Esophagus squamous epithelium (tissue), 4 donors: ENCODE results near the gene KIF1A.
"Not testable (repeated sequence)": the region's sequence is repeated elsewhere in the genome, so short reads cannot be mapped to it uniquely, and the experiment has no call there.

Experiments
- POLR2A ChIP-seq, 4 donors: fragments of 450-650 bp; IDR thresholded peaks; one replicate each; pipeline ENCODE4 v1.6.1; 2017; ENCODE audit warnings: antibody characterized with exemption in 4 of 4, mild to moderate bottlenecking in 4 of 4, moderate library complexity in 3 of 4
- TF ChIP-seq, protein P1 (sequence below), 6 experiments: fragments of 450-650 bp in 4 of 6; fragments of 200-600 bp in 2 of 6; sonication (generic) in 2 of 6; IDR thresholded peaks; one replicate each; pipeline ENCODE4 v1.5.1; 2016 to 2019; ENCODE audit warnings: antibody characterized with exemption in 6 of 6, mild to moderate bottlenecking in 4 of 6, moderate library complexity in 4 of 6

DNA sequence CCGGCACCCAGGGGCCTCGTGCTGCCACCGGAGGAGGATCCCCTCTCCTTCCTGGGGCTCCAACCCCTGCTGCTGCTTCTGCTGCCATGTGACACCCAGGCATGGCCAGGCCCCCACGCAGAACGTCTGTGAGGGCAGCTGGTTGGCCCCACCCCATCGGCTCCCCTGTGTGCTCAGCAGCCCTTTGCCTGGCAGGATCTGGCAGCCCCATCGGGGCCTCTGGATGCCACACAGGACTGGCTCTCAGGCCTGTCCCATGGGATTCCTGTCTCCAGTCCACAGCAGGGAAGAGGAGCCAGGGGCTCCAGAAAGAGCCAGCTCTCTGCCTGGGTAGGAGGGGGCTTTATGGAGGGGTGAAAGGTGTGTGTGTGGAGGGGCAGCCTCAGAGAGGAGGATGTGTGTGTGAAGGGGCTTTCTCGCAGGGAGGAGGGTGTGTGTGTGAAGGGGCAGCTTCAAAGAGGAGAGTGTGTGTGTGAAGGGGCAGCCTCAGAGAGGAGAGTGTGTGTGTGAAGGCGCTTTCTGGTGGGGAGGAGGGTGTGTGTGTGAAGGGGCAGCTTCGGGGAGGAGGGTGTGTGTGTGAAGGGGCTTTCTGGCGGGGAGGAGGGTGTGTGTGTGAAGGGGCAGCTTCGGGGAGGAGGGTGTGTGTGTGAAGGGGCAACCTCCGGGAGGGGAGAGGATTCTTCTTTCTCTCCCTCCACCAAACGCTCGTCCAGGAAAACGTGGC lies 145.4 kb downstream of the KIF1A start:
- TF ChIP-seq, protein P1, sequence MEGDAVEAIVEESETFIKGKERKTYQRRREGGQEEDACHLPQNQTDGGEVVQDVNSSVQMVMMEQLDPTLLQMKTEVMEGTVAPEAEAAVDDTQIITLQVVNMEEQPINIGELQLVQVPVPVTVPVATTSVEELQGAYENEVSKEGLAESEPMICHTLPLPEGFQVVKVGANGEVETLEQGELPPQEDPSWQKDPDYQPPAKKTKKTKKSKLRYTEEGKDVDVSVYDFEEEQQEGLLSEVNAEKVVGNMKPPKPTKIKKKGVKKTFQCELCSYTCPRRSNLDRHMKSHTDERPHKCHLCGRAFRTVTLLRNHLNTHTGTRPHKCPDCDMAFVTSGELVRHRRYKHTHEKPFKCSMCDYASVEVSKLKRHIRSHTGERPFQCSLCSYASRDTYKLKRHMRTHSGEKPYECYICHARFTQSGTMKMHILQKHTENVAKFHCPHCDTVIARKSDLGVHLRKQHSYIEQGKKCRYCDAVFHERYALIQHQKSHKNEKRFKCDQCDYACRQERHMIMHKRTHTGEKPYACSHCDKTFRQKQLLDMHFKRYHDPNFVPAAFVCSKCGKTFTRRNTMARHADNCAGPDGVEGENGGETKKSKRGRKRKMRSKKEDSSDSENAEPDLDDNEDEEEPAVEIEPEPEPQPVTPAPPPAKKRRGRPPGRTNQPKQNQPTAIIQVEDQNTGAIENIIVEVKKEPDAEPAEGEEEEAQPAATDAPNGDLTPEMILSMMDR (IDR thresholded peaks at IDR 0.05), result not testable (repeated sequence)
- TF ChIP-seq POLR2A (IDR thresholded peaks at IDR 0.05), result not testable (repeated sequence)
